ENCODE results near the gene EMX1. TPM values are rescaled to one million over a fixed set of nuclear protein-coding genes. Genes with fewer than 3 reads are reported as not detected.

EMX1 gene
- total RNA-seq, 5 donors from 2014 or later (not counting 1 experiment from before 2014, with no cell fraction given): not detected

DNA sequence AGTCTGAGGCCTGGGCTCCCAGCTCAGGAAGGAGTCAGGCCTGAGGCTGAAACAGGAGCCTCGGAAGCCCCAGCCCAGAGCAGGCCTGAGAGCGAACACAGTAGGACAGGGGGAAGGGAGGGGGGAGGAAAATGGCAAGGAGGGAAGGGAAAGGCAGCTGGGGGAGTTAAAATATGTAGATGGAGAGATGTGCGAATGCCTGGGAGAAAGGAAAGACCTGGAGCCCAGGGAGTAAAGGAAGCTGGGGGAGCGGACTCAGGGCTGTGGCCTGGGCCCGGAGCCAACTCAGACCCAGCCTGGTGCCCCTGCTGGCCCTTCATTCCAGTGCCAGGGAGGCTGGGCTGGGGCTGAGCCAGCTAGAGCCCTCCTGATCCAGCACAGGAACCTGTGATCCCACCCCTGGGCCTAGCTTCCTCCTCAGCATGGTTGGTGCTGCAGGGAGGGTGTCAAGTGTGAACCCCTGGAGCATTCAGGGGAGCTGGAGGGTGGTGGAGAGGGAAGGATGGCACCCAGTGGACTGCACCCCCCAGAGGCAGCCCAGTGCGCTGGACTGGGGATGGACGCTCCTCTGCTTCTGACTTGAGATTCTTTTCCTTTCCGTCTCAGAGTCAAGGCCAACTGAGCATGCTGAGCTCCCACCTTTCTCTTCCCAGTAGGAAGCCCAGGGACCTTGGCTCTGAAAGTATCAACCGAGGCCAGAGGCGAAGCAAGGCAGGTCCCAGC is 46.3 kb downstream of the EMX1 start:
- H3K36me3 Mint-ChIP-seq: no peaks in the 10 kb centered on the region
- POLR2A ChIA-PET: interaction anchor here in 1 of 2 donors (0.5 kb wide), 1 partner anchor 1735 kb away, joined by 3 read pairs; no protein-coding TSS in a partner anchor
- no peak overlapping the region for H3K27ac Mint-ChIP-seq
- no peaks in the 10 kb centered on the region for H3K27me3 ChIP-seq (replicated peaks in 1 of 2; ENCODE audit: control insufficient read depth in 2 of 2, extremely low read depth in 1 of 2, insufficient read depth in 2 of 2, low read length in 1 of 2)
- no peak overlapping the region for H3K4me3 Mint-ChIP-seq
- no peaks in the 10 kb centered on the region for H3K9me3 Mint-ChIP-seq
- no peaks in the 10 kb centered on the region for H3K27me3 Mint-ChIP-seq
- no peak overlapping the region for H3K27ac ChIP-seq (ENCODE audit: low read length)
- H3K4me3 ChIP-seq (ENCODE audit: control insufficient read depth in 1 of 2, extremely low read depth in 1 of 2, low read length in 1 of 2): no peak overlapping the region
- H3K9me3 ChIP-seq: no peaks in the 10 kb centered on the region
- 90% methylated on average over 10 of the region's 10 CpGs for WGBS (ENCODE audit: insufficient coverage)
- CTCF ChIA-PET: interaction anchor here in 1 of 2 donors (0.8 kb wide), 1 partner anchor 12 kb away, joined by 5 read pairs; no protein-coding TSS in a partner anchor
- no peaks in the 10 kb centered on the region for H3K4me1 ChIP-seq (ENCODE audit: control insufficient read depth in 1 of 2, extremely low read depth in 1 of 2, insufficient read depth in 2 of 2, low read length in 2 of 2)
- DNase-seq (no peak), ATAC-seq (replicated peaks in 1 of 4) (no peak)
- H3K4me1 Mint-ChIP-seq: no peaks in the 10 kb centered on the region
- H3K36me3 ChIP-seq (ENCODE audit: control insufficient read depth in 2 of 2, extremely low read depth in 1 of 2, insufficient read depth in 1 of 2, low read length in 1 of 2): no peaks in the 10 kb centered on the region

DNA sequence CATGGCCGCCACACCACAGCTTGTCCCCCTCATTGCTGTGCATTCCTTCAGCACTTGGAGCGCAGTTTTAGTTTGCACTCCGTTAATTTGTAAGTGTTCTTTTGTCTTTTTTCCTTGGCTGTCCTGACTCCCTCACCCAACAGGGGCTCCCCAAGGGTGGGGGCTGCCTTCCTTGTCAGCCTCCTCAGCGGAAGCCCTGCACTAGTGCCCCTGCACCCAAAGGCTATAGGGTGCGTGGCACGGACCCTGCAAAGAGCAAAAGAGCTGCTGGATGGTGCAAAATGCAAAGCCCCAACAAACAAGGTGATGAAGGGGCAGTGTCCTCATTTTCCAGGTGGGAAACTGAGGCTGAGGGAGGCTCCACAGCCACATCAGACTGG is 46.8 kb downstream of the EMX1 start:
- H3K4me3 ChIP-seq (ENCODE audit: control insufficient read depth in 1 of 2, extremely low read depth in 1 of 2, low read length in 1 of 2): no peak overlapping the region
- no peaks in the 10 kb centered on the region for H3K27me3 ChIP-seq (replicated peaks in 1 of 2; ENCODE audit: control insufficient read depth in 2 of 2, extremely low read depth in 1 of 2, insufficient read depth in 2 of 2, low read length in 1 of 2)
- H3K9me3 Mint-ChIP-seq: no peaks in the 10 kb centered on the region
- no peaks in the 10 kb centered on the region for H3K36me3 ChIP-seq (ENCODE audit: control insufficient read depth in 2 of 2, extremely low read depth in 1 of 2, insufficient read depth in 1 of 2, low read length in 1 of 2)
- WGBS (ENCODE audit: insufficient coverage): 100% methylated on average over 2 of the region's 6 CpGs
- ATAC-seq (replicated peaks in 1 of 4) (no peak), DNase-seq (no peak)
- POLR2A ChIA-PET: interaction anchor here in 1 of 2 donors (0.5 kb wide), 1 partner anchor 1736 kb away, joined by 3 read pairs; no protein-coding TSS in a partner anchor
- H3K27ac ChIP-seq (ENCODE audit: low read length): no peak overlapping the region
- H3K9me3 ChIP-seq: no peaks in the 10 kb centered on the region
- no peak overlapping the region for H3K27ac Mint-ChIP-seq
- no peaks in the 10 kb centered on the region for H3K4me1 Mint-ChIP-seq
- no peaks in the 10 kb centered on the region for H3K4me1 ChIP-seq (ENCODE audit: control insufficient read depth in 1 of 2, extremely low read depth in 1 of 2, insufficient read depth in 2 of 2, low read length in 2 of 2)
- no peaks in the 10 kb centered on the region for H3K36me3 Mint-ChIP-seq
- CTCF ChIA-PET: interaction anchor here in 1 of 2 donors (0.8 kb wide), 1 partner anchor 12 kb away, joined by 5 read pairs; no protein-coding TSS in a partner anchor
- no peaks in the 10 kb centered on the region for H3K27me3 Mint-ChIP-seq
- no peak overlapping the region for H3K4me3 Mint-ChIP-seq

DNA sequence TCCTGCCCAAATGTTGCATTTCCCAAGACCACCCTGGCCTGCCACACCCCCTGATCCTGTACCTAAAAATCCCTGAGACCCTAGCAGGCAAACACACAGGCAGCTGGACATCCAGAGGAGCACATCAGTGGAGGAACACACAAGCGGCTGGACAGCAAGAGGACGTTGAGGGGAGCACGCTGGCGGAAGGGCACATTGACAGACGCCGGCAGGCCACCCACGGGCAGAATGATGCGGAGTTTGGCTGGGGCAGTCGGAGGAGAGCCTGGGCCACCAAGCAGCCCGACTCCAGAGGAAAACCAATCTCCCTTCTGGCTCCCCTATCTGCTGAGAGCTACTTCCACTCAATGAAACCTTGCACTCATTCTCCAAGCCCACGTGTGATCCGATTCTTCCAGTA is 47.7 kb downstream of the EMX1 start:
- ATAC-seq (replicated peaks in 1 of 4) (no peak), DNase-seq (no peak)
- 89% methylated on average over 11 of the region's 12 CpGs for WGBS (ENCODE audit: insufficient coverage)
- Histone ChIP-seq H3K4me1 (ENCODE audit: control insufficient read depth in 1 of 2, extremely low read depth in 1 of 2, insufficient read depth in 2 of 2, low read length in 2 of 2) (no peaks in the 10 kb centered on the region), H3K9me3 (no peaks in the 10 kb centered on the region), H3K4me3 (ENCODE audit: control insufficient read depth in 1 of 2, extremely low read depth in 1 of 2, low read length in 1 of 2) (no peak overlapping the region), H3K36me3 (ENCODE audit: control insufficient read depth in 2 of 2, extremely low read depth in 1 of 2, insufficient read depth in 1 of 2, low read length in 1 of 2) (no peaks in the 10 kb centered on the region), H3K27me3 (replicated peaks in 1 of 2; ENCODE audit: control insufficient read depth in 2 of 2, extremely low read depth in 1 of 2, insufficient read depth in 2 of 2, low read length in 1 of 2) (no peaks in the 10 kb centered on the region), H3K27ac (ENCODE audit: low read length) (no peak overlapping the region)
- Mint-ChIP-seq H3K27ac (no peak overlapping the region), H3K9me3 (no peaks in the 10 kb centered on the region), H3K4me1 (no peaks in the 10 kb centered on the region), H3K4me3 (no peak overlapping the region), H3K27me3 (no peaks in the 10 kb centered on the region), H3K36me3 (no peaks in the 10 kb centered on the region)
- ChIA-PET POLR2A (no interaction called here), CTCF (no interaction called here)

DNA sequence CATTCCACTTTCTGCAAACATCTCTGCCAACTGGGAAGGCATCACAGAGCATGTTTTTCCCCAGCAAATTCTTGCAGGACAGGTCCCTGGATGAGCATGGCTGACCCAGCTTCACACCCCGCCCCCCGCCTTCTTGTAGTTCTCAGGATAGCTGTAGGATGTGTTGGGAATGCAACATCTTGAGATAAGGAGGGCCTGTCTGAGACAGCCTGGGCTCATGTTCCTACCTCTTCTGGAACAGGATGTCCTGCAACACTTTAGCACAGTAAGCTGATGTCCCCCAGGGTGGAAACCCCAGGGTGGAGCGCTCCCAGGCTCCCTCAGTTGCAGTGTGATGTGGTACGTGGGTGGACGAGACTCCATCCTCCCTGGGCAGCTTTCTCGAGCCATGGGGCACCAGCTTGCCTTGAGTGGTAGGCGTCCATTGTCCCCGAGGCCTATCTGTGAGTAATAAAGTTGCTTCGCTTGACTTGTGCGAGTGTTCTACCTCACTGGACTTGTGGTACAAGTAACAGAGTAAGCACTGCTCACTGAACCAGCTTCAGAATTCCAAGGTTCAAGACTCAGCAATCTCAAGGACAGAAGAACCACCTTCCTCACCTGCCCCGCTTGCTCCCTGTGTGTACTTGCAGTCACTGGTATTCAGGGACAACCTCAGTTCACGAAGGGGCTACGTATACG is 48.6 kb downstream of the EMX1 start:
- Mint-ChIP-seq H3K4me1 (no peaks in the 10 kb centered on the region), H3K9me3 (no peaks in the 10 kb centered on the region), H3K36me3 (no peaks in the 10 kb centered on the region), H3K27ac (no peak overlapping the region), H3K4me3 (no peak overlapping the region), H3K27me3 (no peaks in the 10 kb centered on the region)
- H3K9me3 ChIP-seq: no peaks in the 10 kb centered on the region
- 90% methylated on average over 13 of the region's 14 CpGs for WGBS (ENCODE audit: insufficient coverage)
- ATAC-seq (replicated peaks in 1 of 4) (no peak), DNase-seq (no peak)
- H3K27ac ChIP-seq (ENCODE audit: low read length): no peak overlapping the region
- no peak overlapping the region for H3K4me3 ChIP-seq (ENCODE audit: control insufficient read depth in 1 of 2, extremely low read depth in 1 of 2, low read length in 1 of 2)
- H3K36me3 ChIP-seq (ENCODE audit: control insufficient read depth in 2 of 2, extremely low read depth in 1 of 2, insufficient read depth in 1 of 2, low read length in 1 of 2): no peaks in the 10 kb centered on the region
- peaks cover 0 to 4% of the 10 kb centered on the region in 2 experiments for H3K27me3 ChIP-seq (replicated peaks in 1 of 2; ENCODE audit: control insufficient read depth in 2 of 2, extremely low read depth in 1 of 2, insufficient read depth in 2 of 2, low read length in 1 of 2)
- ChIA-PET POLR2A (no interaction called here), CTCF (no interaction called here)
- no peaks in the 10 kb centered on the region for H3K4me1 ChIP-seq (ENCODE audit: control insufficient read depth in 1 of 2, extremely low read depth in 1 of 2, insufficient read depth in 2 of 2, low read length in 2 of 2)

DNA sequence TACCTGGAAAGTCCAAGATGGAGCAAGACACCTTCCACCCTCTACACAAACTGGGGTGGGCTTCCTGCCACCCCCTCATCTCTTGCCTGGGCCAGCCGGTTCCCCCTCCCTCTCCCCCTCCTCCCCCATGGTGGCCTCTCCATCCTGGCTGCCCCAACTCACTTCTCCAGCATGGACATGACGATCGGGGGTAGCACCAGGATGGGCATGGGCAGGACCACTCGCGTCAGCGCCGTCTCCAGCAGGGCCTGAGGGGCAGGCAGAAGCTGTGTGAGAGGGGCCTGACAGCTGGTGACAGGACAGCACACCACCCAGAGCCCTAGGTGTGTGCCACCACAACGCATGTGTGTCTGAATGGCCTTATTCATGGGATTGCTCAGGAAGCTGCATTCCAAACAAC is 51.0 kb downstream of the EMX1 start:
- H3K9me3 ChIP-seq: no peaks in the 10 kb centered on the region
- Mint-ChIP-seq H3K9me3 (no peaks in the 10 kb centered on the region), H3K4me3 (no peak overlapping the region), H3K36me3 (no peaks in the 10 kb centered on the region), H3K27me3 (no peaks in the 10 kb centered on the region), H3K27ac (no peak overlapping the region), H3K4me1 (no peaks in the 10 kb centered on the region)
- ChIA-PET CTCF (no interaction called here), POLR2A (no interaction called here)
- no peak overlapping the region for H3K4me3 ChIP-seq (ENCODE audit: control insufficient read depth in 1 of 2, extremely low read depth in 1 of 2, low read length in 1 of 2)
- peaks cover 0 to 13% of the 10 kb centered on the region in 2 experiments for H3K27me3 ChIP-seq (replicated peaks in 1 of 2; ENCODE audit: control insufficient read depth in 2 of 2, extremely low read depth in 1 of 2, insufficient read depth in 2 of 2, low read length in 1 of 2)
- H3K36me3 ChIP-seq (ENCODE audit: control insufficient read depth in 2 of 2, extremely low read depth in 1 of 2, insufficient read depth in 1 of 2, low read length in 1 of 2): no peaks in the 10 kb centered on the region
- WGBS (ENCODE audit: insufficient coverage): 96% methylated on average over 7 of the region's 8 CpGs
- H3K27ac ChIP-seq (ENCODE audit: low read length): no peak overlapping the region
- no peaks in the 10 kb centered on the region for H3K4me1 ChIP-seq (ENCODE audit: control insufficient read depth in 1 of 2, extremely low read depth in 1 of 2, insufficient read depth in 2 of 2, low read length in 2 of 2)
- ATAC-seq (replicated peaks in 1 of 4) (no peak), DNase-seq (no peak)

DNA sequence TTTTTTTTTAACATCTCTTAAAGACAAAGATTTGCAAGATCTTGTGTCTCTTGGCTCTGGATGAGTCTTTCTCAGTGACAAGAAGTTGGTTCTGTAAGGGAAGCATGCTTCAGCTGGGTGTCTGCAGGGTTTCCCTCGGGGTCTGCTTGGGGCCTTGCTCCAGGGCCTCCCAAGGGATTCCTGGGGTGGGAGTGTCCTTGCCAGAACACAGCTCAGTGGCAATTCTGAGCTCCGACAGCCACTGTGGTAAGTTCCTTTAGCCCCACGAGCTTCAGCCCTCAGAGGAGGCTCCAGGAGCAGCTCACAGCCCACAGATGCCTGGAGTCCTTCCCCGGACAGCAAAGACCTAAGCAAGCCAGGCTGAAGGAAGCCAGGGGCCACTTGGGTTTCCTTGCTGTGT is 52.4 kb downstream of the EMX1 start:
- no peak overlapping the region for H3K4me3 Mint-ChIP-seq
- ATAC-seq (replicated peaks in 1 of 4): no peak
- POLR2A ChIA-PET: no interaction called here
- no peaks in the 10 kb centered on the region for H3K4me1 Mint-ChIP-seq
- DNase-seq: no peak
- H3K36me3 Mint-ChIP-seq: no peaks in the 10 kb centered on the region
- Histone ChIP-seq H3K4me1 (ENCODE audit: control insufficient read depth in 1 of 2, extremely low read depth in 1 of 2, insufficient read depth in 2 of 2, low read length in 2 of 2) (no peaks in the 10 kb centered on the region), H3K36me3 (ENCODE audit: control insufficient read depth in 2 of 2, extremely low read depth in 1 of 2, insufficient read depth in 1 of 2, low read length in 1 of 2) (no peaks in the 10 kb centered on the region), H3K27ac (ENCODE audit: low read length) (no peak overlapping the region), H3K4me3 (ENCODE audit: control insufficient read depth in 1 of 2, extremely low read depth in 1 of 2, low read length in 1 of 2) (no peak overlapping the region), H3K9me3 (no peaks in the 10 kb centered on the region), H3K27me3 (replicated peaks in 1 of 2; ENCODE audit: control insufficient read depth in 2 of 2, extremely low read depth in 1 of 2, insufficient read depth in 2 of 2, low read length in 1 of 2) (peaks cover 0 to 21% of the 10 kb centered on the region in 2 experiments)
- CTCF ChIA-PET: interaction anchor here in 1 of 2 donors (0.7 kb wide), 3 partner anchors 33 to 202 kb away, joined by 4 to 5 read pairs (median 4); no protein-coding TSS in a partner anchor
- H3K27me3 Mint-ChIP-seq: no peaks in the 10 kb centered on the region
- WGBS (ENCODE audit: insufficient coverage): 90% methylated on average over 4 of the region's 4 CpGs
- H3K9me3 Mint-ChIP-seq: no peaks in the 10 kb centered on the region
- no peak overlapping the region for H3K27ac Mint-ChIP-seq
